Tibial nerve (tissue), 4 donors: ENCODE measurements around the gene PON3.

Experiments
- EP300 ChIP-seq, 2 donors: sonication (generic); formaldehyde crosslinking; IDR thresholded peaks; one replicate each; pipeline ENCODE4 v1.6.1; 2017; ENCODE audit warnings: antibody characterized with exemption in 2 of 2, mild to moderate bottlenecking in 1 of 2
- POLR2A ChIP-seq, 2 donors: fragments of 450-650 bp; IDR thresholded peaks; one replicate each; pipeline ENCODE4 v1.6.1; 2017; ENCODE audit warnings: antibody characterized with exemption in 2 of 2, mild to moderate bottlenecking in 2 of 2, moderate library complexity in 2 of 2
- TF ChIP-seq, protein P1 (sequence below), 5 experiments: fragments of 200-600 bp in 3 of 5; fragments of 450-650 bp in 2 of 5; sonication (generic) in 3 of 5; IDR thresholded peaks; one replicate each; pipeline ENCODE4 v1.5.1; 2016 to 2019; ENCODE audit warnings: antibody characterized with exemption in 5 of 5, mild to moderate bottlenecking in 3 of 5, moderate library complexity in 2 of 5

- TF ChIP-seq POLR2A (IDR thresholded peaks at IDR 0.05) (no peak), EP300 (IDR thresholded peaks at IDR 0.05) (no peak)
- TF ChIP-seq, protein P1, sequence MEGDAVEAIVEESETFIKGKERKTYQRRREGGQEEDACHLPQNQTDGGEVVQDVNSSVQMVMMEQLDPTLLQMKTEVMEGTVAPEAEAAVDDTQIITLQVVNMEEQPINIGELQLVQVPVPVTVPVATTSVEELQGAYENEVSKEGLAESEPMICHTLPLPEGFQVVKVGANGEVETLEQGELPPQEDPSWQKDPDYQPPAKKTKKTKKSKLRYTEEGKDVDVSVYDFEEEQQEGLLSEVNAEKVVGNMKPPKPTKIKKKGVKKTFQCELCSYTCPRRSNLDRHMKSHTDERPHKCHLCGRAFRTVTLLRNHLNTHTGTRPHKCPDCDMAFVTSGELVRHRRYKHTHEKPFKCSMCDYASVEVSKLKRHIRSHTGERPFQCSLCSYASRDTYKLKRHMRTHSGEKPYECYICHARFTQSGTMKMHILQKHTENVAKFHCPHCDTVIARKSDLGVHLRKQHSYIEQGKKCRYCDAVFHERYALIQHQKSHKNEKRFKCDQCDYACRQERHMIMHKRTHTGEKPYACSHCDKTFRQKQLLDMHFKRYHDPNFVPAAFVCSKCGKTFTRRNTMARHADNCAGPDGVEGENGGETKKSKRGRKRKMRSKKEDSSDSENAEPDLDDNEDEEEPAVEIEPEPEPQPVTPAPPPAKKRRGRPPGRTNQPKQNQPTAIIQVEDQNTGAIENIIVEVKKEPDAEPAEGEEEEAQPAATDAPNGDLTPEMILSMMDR (IDR thresholded peaks at IDR 0.05): no peak
Measured at GRCh38 chr7:95324431-95324830, 71.7 kb downstream of the PON3 start, which contains the start of gene PON1.
